ENCODE results near the gene RAB19.
"Not testable (repeated sequence)": the region's sequence is repeated elsewhere in the genome, so short reads cannot be mapped to it uniquely, and the experiment has no call there.

The RAB19 gene

DNA sequence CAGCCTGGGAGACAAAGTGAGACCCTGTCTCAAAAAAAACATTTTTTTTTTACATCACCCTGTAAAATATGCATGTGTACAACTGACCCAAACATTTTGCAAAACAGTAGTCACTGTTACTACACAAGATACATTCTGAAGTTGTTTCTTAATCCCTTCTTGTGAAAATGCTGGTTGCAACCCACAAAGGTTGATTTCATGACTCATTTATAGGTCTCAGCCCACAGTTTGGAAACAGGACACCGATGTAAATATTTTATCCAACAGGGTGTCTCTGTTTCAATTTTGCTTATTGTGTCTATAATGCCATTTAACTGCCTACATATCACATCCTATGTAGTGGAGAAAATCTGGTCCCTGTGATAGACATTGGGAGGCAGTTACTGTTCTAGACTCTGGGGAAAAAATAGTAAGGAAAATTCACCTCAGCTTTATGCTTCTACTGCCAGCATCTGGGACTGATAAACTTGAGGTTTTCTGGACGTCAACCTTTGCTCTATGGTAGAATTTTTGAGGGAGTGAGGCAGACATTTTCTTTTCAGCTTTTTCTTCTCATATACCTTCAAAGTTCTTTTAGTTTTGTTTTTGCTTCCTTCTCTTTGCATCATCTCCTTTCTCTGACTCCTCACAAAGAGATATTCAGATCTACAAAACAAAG is 1.6 kb upstream of the RAB19 start:
- DNase-seq: no peak

DNA sequence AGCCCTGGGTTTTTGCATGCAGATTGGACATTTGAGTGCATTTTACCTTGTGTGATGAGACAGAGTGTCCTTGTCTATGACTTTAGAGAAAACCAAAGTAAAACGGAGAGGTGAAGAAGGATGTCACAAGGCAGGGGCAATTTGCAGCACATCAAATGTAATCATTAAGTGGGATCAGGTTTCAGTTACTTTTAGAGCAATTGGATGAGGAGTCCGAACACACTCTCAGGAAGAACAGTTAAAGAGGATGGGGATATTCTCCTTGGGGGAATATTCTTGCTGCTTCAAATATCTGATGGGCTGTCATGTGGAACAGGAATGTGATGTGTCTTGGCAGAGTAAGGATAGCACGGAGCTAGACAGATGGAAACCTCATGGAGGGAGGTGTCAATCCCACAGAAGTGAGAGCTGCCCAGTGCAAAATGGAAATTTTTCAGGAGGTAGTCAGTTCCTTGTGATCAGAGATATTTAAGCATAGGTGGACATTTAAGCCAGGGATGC is 757 bp downstream of the RAB19 start:
- DNase-seq: no peak

DNA sequence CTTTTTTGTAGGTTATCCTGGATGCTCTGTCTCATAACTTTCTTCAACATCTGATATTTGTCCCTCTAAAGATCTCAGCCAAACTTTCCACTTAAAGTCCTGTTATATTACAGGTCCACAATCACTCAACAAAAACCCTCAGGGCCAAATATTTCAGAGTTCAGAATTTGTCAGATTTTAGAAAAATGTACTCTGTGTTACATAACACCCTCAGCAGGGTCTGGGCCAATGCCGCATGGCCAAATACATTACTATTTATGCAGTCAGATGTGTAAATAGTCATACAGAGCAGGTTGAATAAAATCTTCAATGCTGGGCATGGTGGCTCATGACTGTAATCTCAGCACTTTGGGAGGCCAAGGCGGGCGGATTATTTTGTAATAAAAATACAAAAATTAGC is 11.5 kb downstream of the RAB19 start:
- DNase-seq: no peak

DNA sequence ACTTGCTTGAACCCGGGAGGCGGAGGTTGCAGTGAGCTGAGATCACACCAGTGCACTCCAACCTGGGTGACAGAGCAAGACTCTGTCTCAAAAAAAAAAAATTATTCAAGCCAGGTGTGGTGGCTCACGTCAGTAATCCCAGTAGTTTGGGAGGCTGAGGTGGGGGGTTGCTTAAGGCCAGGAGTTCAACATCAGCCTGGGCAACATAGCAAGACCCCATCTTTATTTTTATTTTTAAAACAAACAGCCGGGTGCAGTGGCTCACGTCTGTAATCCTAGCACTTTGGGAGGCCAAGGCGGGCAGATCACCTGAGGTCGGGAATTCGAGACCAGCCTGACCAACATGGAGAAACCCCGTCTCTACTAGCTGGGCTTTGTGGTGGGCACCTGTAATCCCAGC is 12.0 kb downstream of the RAB19 start:
- DNase-seq: not testable (repeated sequence)

DNA sequence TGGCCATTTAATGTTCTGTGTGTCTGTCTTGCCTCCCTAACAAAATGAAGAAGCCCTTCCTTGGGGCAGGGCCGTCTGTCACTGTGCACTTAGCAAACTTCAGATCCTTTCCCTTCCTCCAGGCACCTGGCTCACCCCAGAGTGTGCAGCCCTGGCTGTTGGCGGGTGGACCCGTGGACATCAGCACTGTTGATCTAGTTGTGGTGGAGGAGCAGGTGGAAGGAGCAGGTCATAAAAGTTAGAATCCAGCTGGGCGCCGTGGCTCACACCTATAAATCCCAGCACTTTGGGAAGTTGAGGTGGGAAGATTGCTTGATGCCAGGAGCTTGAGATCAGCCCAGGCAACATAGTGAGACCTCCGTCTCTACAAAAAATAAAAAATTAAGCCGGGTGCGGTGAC is 12.7 kb downstream of the RAB19 start:
- DNase-seq: no peak

DNA sequence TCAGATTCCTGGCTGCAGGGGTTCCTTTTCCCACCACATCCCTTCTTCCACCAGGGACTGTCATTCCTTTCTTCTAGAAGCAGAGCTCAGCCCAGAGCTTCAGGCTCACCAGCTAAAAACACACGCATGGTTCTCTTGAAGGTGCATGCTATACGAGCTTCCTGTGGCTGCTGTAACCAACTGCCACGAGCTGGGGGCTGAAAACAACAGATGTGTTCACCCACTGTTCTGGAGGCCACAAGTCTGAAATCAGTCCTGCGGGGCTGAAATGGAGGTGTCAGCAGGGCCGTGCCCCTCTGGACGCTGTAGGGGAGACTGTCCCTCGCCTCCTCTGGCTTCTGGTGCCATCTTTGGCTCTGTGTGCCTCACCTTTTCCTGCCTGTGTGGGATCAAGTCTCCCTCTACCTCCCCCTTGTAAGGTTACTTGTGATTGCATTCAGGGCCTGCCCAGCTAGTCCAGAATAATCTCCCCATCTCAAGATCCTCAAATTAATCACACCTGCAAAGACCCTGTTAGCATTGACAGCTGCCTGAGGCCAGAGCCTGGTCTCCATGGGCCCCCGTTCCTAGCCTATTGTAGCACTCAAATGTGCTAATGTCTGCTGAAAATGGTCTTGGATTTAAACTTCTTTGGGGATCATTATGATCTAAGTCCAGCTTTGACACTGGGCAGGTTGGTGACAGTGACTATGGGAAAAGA is 13.7 kb downstream of the RAB19 start:
- no peak for DNase-seq

DNA sequence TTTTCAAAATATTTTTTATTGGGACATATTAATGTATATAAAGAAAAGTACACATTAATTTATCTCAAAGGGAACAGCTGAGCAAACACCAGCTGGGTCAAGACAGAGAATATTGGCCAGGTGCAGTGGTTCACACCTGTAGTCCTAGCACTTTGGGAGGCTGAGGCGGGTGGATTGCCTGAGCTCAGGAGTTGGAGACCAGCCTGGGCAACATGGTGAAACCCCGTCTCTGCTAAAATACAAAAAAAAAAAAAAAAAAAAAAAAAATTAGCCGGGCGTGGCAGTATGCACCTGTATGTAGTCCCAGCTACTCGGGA is 14.3 kb downstream of the RAB19 start:
- not testable (repeated sequence) for DNase-seq

DNA sequence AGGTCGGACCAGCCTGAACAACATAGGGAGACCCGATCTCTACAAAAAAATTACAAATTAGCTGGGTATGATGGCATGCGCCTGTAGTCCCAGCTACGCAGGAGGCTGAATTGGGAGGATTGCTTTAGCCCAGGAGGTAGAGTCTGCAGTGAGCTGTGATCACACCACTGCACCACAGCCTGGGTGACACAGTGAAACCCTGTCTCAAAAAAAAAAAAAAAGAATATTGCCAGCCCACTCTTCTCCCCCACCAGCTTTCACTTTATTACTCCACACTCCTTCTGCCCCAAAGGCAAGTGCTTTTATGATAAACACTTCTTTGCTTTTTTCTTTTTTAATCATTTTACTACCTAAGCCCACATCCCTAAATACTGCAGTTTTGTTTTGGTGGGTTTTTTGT is 14.8 kb downstream of the RAB19 start:
- DNase-seq: no peak

DNA sequence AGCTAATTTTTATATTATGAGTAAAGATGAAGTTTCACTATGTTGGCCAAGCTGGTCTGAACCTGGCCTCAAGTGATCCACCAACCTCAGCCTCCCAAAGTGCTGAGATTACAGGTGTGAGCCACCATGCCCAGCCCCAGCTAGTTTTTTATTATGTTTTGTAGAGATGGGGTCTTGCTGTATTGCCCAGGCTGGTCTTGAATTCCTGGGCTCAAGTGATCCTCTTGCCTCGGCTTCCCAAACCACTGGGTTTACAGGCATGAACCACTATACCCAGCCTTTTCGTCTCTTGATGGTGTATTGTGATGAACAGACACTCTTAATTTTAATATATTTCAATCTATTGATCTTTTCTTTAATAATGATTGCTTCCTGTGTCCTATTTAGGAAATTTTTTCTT is 17.7 kb downstream of the RAB19 start:
- DNase-seq: no peak

DNA sequence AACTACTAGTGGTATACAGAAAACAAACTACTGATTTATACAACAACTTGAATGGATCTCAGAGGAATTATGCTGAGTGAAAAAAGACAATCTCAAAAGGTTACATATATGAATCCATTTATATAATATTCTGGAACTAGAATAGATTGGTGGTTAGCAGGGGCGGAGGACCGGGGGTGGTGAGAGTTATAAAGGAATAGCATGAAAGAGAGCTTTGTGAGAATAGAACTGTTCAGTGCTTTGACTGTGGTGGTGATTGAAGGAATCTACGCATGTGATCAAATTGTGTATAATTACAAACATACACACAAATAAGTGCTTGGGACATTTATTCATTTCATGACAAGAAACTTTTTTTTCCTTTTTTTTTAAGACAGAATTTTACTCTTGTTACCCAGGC is 19.6 kb downstream of the RAB19 start:
- no peak for DNase-seq

DNA sequence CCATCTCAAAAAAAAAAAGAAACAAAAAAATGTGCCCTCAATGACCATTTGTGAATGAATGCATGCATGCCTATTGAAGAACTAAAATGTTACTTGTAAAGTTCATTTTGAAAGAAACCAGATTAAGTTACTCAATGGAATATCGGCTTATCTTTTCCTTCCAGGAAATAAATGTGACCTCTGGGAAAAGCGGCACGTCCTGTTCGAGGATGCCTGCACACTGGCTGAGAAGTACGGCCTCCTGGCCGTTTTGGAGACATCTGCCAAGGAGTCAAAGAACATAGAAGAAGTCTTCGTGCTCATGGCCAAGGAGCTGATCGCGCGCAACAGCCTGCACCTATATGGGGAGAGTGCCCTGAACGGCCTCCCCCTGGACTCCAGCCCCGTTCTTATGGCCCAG is 21.9 kb downstream of the RAB19 start:
- DNase-seq: no peak

DNA sequence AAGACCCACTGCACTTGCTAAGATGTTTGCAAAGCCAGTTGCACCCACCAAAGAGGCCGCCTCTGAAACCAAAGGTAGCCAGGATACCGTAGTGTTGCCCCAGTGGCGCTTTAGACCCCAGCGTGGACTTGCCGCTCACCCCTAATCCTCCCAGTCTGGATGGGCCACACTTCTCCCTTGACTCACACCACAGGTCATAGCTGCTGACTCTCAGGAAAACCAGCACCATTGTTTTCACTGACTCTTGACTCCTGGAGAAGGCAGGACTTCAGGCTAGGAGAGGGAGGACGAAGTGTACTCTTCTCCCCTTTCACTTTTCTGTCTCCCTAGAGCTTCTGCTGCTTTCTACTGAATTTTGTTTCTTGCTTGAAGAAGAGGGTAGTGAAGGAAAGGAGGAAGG is 22.3 kb downstream of the RAB19 start:
- no peak for DNase-seq

DNA sequence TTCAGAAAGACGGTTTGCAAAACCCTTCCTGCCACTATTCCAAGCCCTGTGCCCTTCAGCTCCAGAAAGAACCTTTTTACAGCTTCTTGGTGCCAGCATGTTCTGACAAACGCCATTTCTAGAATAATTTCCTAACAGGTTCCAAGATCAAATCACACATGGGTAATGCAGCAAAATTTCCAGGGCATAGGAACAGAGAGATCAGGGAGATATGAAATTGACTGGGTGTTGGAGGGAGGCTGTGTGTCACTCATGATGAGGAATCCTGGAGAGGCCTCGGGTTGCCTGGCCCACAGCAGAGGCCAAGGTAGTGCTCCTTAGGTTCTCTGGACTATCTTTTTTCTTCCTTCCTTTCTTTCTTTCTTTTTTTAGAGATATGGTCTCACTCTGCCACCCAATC is 29.5 kb downstream of the RAB19 start:
- no peak for DNase-seq

DNA sequence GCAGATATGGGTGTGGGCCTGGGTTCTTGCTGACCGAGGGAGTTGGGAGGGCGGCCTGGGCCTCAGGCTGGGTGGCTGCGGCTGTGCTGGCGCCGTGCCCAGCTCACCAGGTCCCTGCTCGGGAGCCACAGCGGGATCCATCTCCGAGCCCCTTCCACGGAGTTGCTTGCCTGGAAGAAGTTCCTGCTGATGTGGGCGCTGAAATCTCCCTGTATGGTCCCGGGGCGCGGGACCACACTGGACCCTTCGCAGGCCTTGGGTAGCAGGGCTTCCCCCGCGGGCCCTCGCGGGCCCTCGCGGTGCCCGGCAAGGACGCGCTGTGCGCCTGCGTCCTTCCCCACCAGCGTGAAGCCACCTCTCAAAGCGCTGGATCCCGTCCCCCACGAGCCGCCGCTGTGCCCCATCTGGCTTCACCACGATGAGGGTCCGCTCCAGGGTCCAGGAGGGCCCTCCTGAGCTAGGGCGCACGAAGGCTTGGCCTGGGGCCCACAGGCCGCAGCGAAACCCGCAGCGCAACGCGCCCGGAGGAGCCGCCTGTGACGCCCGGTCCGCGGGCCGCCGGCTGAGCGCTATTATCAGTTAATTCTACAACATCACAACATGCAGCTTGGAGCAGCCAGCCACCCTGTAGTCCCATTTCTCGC is 31.5 kb downstream of the RAB19 start:
- no peak for DNase-seq

DNA sequence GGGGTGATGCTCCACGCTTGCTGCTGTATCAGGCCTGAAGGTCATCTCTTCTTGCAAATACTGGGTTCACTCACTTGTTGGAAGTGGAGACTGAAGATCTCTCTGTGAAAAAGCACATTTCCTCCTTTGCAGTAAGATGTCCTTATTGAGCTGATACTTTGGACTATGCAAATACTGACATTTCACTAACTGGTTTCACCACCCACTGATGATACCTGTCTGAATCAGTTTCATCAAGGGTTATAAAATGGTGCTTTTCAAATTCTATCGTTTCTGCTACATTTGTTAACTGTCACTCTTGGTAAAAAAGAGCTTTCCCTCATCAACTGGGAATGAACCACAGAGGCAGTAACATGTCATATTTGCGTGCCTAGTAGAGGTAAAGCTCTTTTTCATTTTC is 35.5 kb downstream of the RAB19 start:
- no peak for DNase-seq

DNA sequence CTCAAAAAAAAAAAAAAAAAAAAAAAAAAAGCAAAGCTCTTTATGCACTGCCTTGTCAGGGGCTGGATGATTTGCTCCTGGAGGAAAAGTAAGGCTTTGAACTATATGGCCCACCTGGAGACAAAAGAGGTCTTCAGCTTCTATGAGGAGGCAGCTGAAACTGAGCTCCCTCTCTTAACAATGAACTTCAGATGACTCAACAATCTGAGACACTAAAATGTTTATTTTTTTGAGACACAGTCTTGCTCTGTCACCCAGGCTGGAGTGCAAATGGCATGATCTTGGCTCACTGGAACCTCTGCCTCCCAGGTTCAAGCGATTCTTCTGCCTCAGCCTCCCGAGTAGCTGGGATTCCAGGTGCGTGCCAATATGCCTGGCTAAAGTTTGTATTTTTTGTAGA is 36.7 kb downstream of the RAB19 start:
- DNase-seq: no peak

DNA sequence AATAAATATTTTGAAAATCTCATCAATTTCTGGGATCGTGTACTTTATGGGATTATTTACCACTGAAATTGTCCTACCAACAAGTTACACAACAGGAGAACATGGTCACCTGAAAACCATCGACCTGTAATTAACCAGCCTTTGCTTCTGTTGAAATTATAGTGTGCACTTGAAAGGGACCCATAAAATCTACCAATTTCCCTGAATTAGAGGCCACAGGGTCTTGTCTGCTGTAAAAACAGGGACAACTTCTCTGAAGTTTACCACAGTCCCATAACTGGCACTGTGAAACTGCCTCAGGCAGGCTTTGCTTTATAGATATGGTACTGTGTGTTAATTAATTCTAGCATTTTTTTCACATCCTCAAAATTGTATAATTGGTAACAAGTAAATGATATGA is 37.7 kb downstream of the RAB19 start:
- DNase-seq: no peak

DNA sequence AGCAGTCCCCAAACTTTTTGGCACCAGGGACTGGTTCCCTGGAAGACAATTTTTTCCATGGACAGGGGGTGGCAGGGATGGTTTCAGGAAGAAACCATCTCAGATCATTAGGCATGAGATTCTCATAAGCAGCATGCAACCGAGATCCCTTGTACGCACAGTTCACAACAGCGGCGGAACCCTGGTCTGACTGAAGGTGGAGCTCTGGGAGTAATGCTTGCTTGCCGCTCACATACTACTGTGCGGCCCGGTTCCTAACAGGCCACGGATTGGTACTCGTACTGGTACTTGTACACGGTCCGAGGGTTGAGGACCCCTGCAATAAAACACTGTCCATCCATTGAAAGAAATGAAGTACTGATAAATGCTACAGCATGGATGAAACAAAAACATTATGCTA is 42.6 kb downstream of the RAB19 start:
- DNase-seq: no peak

DNA sequence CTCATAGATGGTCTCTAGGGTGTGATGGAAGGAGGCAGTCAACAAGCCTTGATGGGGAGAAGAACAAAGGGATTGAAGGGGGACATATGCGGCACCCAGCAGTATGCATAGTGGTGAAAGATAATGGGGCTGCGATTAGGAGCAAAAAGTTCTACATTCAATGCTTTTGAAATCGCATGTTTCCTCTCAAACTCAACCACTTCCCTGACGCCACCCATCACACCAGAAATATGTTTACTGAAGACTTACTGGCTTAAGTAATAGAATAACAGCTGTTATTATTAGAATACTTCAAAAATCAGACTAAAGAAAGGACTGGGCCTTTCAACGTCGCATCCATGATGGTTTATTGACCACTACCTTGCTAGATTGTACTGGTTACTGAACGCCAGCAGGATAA is 44.0 kb downstream of the RAB19 start:
- DNase-seq: no peak

DNA sequence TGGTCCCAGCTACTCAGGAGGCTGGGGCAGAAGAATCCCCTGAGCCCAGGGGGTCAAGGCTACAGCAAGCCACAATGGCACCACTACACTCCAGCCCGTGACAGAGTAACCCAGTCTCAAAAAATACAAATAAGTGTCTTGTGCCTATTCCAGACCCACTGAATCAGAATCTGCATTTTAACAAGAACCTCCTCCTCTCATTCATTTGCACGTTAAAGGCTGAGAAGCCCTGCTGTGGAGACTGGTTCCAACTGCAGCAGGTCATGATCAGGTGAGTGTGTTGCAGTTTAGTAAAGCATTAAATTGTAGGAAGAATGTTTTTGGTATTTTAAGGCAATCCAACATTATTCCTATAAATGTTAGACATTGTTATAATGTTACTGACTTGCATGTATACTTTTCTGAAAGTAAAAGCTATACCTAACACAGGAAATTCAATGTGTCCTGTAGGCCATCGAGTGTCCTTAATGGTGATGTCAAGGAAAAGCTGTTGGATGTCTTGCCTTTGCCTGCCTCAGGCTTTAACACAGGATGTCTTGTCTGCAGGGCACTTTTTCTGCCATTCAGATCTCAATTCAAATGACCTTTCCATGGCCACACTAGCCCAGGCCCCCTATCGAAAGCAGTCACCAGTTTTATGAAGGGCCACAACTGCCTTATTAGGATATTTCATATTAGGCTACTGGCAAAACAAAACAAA is 45.1 kb downstream of the RAB19 start:
- DNase-seq: no peak

DNA sequence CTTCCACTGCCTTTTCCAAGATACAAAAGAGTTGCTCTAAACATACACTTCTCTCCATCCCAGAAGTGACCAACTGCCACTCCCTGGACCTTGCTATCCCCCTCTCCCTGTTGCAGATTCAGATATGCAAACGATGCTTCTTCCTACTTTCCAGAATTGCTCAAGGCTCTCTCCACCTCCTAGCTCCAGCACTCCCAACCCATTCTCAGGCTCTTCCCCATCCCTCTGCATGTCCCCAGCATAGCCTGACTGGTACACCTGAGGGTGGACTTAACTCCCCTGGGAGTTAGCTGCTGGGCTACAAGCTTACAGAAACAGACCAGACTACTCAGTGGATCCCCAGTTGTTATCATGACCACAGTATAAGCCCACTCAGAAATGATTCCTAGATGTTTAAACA is 47.9 kb downstream of the RAB19 start:
- DNase-seq: no peak

DNA sequence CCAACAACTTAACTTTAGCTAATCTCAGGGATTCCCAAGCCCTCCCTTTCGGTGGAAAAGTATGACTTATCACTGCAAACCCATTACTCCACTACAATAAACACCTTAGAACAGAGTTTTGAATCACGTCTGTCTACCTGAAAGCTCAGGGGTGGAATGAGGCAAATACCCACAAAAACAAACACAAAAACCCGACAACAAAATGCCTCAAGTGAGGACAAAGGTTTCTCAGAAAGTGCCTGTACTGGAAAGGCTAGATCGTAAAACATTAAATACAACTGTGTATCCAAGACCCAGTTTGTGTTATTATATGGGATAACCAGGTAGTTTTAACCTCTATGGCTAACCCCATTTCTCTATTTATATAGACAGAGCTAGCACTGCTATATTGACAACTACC is 49.4 kb downstream of the RAB19 start:
- DNase-seq: no peak

DNA sequence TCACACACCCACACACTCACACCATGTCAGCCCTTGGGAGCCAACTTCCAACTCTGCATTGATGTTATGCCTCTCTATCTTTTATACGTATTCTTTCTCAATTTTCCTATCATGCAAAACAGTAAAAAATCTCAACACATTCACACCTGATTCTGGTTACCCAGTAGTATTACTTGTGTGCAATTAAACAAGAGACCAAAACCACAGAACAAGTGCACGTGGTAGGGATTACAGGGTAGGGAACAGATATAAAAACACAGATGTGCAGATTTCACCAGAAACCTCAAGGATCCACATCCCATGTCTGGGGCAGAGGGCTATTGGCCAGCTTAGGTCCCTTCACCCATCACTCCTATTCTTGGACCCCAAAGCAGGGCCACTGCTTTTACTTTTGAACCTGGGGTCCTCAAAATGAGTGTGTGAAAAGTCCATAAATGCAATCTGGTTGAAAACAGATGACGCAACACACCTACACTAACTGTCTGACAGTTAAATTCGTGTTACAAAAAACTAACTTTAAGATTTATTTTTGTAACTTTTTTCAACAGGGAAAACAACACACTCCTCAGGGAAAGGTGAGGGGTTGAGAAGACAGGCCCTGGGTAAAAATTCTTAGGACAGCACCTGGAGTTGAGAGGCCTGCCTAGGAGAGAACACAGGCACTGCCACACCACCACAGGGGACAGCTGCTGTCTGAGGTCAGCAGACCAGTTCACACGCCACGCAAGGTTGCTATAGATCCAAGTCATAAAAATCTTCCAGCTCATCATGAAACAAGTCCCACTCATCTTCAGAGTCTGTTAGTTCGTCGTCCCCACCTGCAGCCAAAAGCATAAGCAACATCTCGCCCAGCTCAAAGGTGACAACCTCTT is 50.2 kb downstream of the RAB19 start:
- DNase-seq: not testable (repeated sequence)
